Raji (cell line): Measurements from ENCODE around the gene THRA.

ENCODE experiments used
- POLR2A ChIP-seq: IDR thresholded peaks from 2 replicates; pipeline ENCODE4 v1.6.1; 2011; ENCODE audit warnings: low read depth, low read length, control low read depth; ENCODE audit not compliant: insufficient read depth

The THRA gene

DNA sequence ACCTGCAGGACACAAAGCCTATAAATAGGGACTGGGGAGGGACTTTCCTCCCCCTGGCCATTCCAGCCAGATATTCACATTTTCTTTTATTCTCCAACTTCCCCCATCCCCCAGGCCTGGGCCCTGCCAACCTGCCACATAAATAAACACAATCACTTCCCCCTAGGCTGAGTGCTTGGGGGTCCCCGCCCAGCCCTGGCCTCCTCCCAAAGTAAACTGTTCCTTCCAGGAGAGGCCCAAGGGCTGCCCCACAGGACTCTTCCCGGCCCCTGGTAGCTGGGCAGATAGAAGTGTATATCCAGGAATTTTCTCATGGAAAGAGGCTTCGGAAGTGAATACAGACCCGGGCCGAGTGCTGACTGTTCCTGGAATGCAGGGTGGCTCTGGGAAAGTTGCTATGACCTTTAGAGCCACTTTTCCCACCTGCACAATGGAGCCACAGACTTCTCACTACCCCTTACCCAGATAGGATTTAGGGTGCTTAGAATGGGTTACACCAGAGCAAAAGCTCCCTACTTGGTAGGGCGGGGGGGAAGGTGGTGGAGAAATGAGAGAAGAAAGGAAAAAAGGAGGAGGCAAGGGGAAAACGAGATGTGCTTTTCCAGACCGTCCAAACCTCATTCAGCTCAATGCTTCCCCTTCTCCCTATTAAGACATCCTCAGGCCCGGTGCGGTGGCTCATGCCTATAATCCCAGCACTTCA is 39.0 kb upstream of the THRA start:
- TF ChIP-seq POLR2A, result no peak

DNA sequence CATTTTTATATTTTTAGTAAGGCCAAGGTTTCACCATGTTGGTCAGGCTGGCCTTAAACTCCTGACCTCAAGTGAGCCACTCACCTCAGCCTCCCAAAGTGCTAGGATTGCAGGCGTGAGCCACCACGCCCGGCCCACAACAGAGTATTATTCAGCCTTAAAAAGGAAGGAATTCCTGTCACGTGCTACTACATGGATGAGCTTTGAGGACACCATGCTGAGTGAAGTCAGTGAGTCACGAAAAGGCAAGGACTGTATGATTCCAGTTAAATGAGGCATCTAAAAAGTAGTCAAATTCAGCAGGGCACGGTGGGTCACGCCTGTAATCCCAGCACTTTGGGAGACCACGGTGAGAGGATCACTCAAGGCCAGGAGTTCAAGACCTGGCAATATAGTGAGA is 37.9 kb upstream of the THRA start:
- TF ChIP-seq POLR2A, result no peak

DNA sequence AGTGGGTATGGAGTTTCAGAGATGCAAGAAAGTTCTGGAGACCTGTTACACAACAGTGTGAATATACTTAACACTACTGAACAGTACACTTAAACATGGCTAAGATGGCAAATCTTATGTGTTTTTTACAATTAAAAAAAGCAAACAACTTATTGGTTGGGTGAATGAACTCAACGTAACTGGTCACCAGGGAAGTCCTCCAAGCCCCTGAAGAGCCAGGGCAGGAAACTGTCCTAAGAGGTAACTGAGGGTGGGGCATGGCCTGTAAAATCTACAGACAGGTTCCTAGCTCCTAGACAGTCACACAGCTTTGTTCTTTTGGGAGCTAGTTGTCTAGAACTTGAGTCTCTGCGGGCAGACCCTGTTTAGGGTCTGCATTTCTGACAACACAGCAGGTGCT is 37.2 kb upstream of the THRA start:
- no peak for TF ChIP-seq POLR2A

DNA sequence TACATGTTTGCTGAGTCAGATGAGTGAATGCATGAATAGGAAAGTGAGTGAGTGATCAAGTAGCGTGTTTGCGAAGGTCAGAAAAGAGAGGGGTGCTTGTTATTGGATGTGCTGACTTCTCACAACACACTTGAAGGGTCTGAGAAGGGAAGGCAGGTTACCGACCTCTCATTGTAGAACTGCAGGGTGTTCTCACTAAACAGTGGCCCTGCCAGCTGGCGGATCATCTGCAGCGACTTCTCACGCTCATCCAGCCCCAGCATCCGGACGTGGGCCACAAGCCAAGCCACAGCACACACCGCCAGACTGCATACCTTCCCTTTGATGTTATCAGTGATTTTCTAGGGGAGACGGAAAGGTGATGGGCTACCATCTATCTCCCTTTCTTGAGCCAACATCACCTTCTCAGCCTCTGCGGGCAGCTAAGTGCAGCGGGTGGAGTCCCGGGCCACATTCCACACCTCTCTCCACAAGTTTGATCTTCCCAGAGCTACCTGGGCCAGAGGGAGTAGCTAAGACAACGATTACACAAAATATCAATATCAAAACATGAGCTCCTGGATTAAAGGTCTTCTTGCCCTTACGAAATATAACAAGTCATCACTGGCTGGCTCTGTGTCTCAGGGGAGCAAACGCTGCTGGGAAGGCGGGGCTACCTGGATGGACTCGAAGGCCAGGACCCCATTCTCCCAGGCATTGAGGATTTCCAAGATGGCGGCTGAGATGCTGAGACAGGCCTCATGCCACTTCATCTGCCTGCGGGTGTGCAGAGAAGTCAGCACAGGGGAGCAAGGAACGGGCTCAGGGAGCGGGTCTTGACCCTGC is 36.6 kb upstream of the THRA start:
- TF ChIP-seq POLR2A, result no peak

DNA sequence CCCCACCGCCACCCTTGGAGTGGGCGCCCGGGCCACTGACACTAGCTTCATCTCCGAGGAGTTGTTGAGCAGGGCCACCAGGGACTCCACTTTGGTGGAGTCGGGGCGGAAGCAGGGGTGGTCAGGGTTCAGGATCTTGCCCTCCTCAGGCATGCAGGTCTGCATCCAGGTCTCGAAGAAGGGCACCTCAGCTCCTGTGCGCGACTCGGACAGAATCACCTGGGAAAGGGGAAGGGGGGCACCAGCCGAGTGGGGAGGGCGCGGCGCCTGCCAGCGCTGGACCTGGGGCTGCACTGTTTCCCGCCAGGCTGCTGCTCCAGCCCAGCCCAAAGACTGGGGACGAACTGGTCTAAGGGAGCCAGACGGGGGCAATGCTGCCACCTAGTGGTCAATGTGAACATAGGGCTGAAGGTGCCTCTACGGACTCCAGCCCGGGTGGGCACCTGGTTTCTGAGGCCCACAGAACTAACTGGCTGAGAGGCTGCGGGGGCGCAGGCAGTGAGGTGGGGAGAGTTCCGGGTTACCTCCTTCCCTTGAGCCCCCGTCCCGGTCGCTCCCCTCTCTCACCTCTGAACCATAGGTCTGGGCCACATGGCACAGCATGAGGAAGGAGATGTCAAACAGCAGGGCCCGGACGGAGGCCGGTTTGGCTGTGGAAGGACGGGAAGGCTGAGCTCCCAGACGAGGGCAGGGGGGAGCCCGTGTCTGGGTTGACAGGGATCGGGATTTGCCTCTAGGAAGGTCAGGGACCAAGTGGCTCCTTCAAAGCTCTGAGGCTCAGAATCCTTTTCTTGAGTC is 35.8 kb upstream of the THRA start:
- TF ChIP-seq POLR2A, result no peak

DNA sequence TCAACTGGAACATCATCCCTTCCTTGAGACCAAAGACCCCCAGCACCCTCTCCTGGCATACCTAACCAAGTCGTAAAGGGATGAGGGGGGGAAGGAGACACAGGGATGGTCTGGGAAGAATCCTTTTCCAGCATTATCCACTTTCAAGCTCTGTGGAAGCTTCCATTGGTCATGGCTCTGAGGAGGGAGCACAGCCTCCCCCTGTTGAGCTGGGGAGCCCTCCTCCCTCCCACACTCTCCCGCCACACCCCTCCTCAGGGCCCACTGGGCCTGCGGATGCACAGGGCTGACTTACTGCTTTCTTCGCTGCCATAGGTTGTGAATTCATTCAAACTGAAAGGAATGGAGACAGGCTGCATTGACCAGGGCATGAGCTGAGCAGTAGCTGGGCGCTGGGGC is 35.2 kb upstream of the THRA start:
- no peak for TF ChIP-seq POLR2A

DNA sequence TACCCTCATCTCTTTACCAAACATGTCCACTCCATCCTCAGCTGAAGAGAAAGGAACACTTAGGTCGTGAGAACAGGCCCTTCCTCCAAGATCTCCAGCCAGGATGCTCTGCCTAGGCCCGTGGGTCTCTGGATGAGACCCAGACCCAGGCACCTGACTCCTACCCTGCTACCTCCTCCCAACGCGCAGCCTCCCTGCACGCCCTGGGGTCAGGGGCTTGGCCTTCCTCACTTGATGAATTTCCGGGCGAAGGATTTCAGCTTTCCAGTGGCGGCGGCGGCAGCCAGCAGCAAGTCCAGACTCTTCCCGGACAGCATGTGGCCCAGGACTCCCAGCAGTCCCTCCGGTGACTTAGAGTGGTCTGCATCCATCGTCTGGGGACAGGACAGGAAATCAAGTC is 34.2 kb upstream of the THRA start:
- no peak for TF ChIP-seq POLR2A

DNA sequence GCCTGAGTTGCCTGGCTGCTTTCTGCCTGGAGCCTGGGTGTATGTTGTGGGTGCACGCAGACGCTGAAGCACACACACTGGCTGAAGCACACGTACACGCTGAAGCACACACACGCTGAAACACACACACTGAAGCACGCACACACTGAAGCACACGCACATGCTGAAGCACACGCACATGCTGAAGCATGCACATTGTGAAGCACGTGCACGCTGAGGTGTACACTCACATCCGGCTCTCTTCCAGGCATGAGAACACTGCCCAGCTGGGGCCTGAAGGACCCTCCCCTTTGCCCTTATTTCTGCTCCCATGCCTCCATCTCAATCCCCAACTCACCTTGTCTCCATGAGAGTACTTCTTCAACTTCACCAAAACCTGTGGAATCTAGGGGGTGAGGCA is 31.1 kb upstream of the THRA start:
- no peak for TF ChIP-seq POLR2A

DNA sequence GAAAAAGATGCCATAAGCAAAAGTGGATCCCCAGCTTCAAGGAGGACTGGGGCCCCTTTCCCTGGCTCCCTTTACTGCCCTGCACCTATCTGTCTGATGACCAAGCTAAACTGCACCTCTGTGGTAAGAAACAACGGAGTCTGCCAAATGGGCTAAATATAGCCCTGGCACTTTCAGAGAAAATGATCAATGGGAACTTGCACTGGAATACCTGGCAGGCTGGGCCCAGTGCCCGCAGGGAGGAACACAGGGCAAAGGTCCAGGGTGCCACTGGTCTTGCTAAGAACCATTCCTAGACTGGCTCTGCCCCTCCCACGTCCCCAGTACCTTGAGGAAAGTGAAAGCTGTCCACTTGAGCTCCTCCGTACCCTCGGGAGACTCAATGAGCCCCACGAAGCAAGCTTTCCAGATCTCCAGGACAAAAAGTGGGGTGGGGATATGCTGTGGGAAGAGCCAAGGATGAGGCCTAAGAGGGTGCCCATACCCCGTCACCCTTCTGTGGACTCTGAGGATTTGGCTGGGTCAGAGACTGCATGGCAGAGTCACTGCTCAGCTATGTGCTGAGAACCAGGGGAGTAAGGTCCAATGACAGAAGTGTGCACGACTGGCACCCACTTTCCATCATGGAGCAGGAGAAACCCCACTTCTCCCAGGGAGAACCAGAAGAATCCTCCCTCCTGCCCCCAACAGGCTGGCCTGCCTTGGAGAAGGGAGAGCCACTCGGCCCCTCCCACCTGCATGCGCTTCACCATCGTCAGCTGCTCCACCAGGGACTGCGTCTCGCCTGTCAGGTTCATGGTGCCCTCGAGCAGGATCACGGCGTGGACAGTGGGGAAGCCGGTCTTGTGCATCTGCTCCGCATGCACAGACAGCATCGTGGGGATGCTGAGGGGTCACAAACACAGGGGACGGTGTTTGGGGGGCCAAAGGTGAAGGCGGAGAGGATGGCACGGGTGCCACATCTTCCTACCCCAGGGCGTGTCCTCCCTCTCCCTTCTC is 30.1 kb upstream of the THRA start:
- no peak for TF ChIP-seq POLR2A

DNA sequence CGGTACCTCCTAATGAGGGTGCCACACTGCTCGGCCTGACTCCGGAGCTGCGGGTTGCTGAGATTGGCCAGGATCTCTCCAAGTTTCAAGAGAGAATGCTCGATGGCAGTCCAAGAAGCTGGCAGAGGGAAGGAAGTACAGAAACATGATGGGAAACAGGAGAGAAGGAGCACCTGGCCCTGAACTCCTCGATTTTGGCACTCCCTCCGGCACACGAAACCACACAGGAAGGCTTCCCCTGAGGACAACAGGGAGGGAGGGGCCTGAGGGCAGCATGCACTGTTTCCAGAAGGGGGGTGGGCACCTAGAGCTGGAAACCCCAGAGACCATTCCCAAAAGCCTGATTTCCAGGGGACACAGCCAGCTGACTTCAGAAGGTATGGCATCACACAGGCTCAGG is 29.4 kb upstream of the THRA start:
- no peak for TF ChIP-seq POLR2A

DNA sequence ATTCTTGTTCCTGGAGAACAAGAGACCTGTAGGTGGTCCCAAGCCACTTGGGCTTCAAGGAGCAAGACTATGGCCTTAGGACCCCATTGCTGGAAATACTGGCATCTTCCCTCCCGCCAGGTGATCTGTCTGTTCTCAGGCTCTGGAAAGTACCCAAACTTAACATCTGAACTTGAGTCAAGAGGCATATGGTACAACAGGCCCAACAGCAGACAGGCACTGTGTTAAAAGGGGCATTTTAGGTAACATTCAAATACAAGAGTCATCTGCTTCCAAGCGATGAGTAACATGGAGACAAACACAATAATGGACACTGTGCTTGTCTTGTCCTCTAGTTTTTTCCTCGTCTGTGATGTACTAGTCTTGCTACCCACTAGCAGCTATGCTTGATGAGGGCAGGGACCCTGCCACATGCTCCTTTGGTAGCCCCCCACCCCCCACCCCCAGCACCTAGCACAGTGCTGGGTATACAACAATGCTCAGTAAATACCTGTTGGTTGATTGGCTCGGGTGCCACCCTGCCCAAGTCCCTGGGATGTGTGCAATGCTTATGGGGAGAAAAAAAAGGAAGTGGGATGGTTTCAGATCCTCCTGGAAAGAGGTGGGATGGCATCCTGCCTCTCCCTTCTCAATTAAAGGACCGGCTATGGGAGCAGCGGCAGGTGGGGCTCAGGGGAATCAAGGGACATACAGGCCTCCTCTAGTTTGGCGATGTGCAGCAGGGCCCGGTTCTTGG is 28.2 kb upstream of the THRA start:
- no peak for TF ChIP-seq POLR2A

DNA sequence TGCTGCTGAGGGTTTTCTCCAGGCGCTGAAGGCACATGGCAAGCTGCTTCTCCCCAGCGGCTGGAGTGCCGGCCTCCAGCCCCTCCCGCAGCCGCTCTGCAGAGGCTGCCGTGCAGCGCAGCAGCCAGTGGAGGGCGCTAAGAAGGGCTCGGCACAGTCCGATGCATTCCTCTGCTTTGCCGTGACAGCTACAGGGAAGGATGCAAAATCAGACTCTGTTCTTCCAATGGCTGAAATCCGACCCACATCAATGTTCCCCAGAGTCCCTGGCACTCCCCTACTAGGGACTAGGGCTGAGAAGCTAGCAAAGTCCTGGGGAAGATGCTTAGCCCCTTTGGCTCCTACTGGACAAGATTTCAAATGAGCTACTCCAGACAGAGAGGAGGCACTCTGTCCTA is 27.6 kb upstream of the THRA start:
- TF ChIP-seq POLR2A, result no peak

DNA sequence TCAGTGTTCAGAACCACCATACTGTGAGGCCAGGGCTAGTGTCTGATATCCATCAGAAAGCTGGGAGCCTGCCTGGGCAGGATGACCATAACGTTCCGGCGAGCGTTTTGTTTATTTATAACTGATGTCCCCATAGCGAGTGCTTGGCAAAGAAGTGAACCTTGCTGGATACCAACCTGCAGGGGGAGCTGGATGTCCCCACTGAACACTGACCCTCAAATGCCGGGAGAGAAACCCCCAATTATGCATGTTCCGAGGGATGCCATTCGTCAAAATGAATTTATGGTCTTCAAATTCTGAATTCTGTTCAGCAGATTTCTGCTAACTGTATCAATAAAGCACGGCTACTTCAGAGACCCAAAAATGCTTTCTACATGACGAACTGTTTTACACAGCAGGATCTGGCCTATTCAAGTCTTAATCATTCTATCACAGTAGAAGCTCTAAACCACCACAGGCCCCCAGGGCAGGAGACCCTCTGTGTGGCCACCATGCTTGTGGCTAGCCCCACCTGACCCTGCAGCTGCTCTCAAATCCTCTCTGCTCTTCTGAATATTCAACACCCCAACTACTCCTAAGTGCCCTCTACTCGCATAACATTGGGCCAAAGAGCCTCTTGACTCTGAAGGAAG is 23.8 kb upstream of the THRA start:
- no peak for TF ChIP-seq POLR2A
